ENCODE data around the gene SPATA9.

Gene SPATA9

GRCh38 chr5:95686651-95687050, 3.9 kb upstream of the SPATA9 start:
- no peak overlapping the region for H3K27ac ChIP-seq
- no peak for TF ChIP-seq ZFX (IDR thresholded peaks at IDR 0.05)
- TF ChIP-seq, protein P1, sequence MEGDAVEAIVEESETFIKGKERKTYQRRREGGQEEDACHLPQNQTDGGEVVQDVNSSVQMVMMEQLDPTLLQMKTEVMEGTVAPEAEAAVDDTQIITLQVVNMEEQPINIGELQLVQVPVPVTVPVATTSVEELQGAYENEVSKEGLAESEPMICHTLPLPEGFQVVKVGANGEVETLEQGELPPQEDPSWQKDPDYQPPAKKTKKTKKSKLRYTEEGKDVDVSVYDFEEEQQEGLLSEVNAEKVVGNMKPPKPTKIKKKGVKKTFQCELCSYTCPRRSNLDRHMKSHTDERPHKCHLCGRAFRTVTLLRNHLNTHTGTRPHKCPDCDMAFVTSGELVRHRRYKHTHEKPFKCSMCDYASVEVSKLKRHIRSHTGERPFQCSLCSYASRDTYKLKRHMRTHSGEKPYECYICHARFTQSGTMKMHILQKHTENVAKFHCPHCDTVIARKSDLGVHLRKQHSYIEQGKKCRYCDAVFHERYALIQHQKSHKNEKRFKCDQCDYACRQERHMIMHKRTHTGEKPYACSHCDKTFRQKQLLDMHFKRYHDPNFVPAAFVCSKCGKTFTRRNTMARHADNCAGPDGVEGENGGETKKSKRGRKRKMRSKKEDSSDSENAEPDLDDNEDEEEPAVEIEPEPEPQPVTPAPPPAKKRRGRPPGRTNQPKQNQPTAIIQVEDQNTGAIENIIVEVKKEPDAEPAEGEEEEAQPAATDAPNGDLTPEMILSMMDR (conservative IDR thresholded peaks at IDR 0.05) = no peak

DNA sequence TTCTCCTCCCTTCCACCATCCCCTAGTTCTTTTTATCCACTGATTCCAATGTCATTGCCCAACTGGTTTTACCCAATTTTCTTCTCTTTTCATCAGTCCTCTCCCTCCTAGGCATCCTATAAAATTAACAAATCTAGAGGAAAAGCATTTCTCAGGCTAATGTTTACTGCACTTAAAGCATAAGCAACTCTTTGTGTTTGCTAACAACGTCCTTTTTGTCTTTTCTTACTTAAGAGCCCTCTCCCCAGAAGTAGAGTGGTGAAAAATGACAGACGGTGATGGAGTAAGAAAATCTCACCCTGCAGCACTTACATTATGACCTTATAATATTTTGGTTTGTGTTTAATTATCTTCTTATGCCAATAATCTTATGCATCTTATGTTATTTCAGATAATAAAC, 1.6 kb upstream of the SPATA9 start:
- TF ChIP-seq, protein P1 (conservative IDR thresholded peaks at IDR 0.05) = no peak
- TF ChIP-seq ZFX (IDR thresholded peaks at IDR 0.05) = no peak
- no peak overlapping the region for H3K27ac ChIP-seq

- no peak overlapping the region for H3K27ac ChIP-seq
- TF ChIP-seq, protein P1 (conservative IDR thresholded peaks at IDR 0.05) = no peak
These were observed 9.7 kb downstream of the SPATA9 start for GRCh38 chr5:95673081-95673480.

DNA sequence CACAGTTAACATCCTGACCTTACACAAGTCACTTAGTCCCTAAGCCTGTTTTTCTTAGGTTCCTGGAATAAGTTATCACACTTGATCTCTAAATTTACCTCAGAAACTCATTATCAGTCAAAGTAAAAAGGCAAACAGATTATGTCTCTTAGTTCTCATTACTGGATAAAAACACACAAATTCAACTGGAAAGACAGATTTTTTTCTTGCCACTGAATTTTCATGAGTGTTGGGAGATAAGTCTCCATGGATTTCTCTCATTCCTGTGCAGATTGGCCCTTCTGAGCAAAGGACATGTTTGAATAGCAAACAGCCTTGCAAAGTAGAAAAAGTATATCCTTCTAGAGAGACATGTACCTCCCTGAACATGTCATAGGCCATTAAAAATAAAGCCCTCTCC, 10.2 kb downstream of the SPATA9 start:
- no peak overlapping the region for H3K27ac ChIP-seq
- TF ChIP-seq, protein P1 (conservative IDR thresholded peaks at IDR 0.05) = no peak
- no peak for TF ChIP-seq ZFX (IDR thresholded peaks at IDR 0.05)

DNA sequence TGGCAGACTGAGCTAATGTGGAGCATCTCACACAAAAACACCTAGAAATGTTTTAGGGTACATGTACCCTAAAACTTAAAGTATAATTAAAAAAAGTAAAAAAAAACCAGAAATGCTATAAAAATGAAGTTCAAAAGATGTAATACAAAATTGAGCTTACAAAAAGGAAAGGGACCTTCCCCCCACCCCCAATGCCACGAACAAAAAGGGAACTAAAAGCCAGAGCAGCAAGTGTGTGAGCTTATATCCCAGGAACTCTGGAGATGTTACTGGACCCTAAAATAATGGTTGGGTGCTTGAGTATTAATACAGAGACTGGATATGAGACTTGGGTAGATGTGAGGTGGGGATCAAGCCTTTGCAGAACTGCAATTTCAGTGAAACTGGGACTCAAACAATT, 11.0 kb downstream of the SPATA9 start:
- no peak for TF ChIP-seq ZFX (IDR thresholded peaks at IDR 0.05)
- no peak overlapping the region for H3K27ac ChIP-seq

DNA sequence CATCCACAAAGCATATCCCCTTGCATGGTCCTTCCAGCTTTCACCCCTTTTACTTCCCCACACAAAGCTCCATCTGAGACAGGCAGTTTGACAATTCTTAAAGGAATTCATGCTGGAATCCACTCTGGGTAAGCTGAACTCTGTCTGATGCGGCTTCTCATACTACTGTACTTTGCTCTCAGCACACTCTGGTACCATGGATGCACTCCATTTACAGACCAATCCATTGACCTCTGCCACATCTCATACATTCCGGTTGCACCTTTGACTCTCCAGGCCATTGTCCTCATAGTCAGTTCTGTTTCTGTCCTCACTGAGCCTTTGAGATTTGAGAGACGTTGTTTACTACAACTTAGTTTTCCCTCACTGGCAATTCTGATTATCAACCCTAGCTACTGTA, 12.2 kb downstream of the SPATA9 start:
- no peak overlapping the region; the same call in 1 of the 2 replicates for H3K27ac ChIP-seq
- no peak for TF ChIP-seq ZFX (IDR thresholded peaks at IDR 0.05)
- TF ChIP-seq, protein P1 (conservative IDR thresholded peaks at IDR 0.05) = no peak

- H3K27ac ChIP-seq = no peak overlapping the region
- TF ChIP-seq, protein P1 (conservative IDR thresholded peaks at IDR 0.05) = no peak
- no peak for TF ChIP-seq ZFX (IDR thresholded peaks at IDR 0.05)
These were observed 12.8 kb downstream of the SPATA9 start for GRCh38 chr5:95669985-95670384.

GRCh38 chr5:95669540-95669939, 13.3 kb downstream of the SPATA9 start:
- no peak for TF ChIP-seq ZFX (IDR thresholded peaks at IDR 0.05)
- TF ChIP-seq, protein P1 (conservative IDR thresholded peaks at IDR 0.05) = no peak
- no peak overlapping the region for H3K27ac ChIP-seq
